ENCODE measurements around the gene LCN6.

- peak in 2 of 3 experiments; percentile 31 to 53 for TF ChIP-seq CTCF (IDR thresholded peaks at IDR 0.05)
- no peak for TF ChIP-seq POLR2A (IDR thresholded peaks at IDR 0.05)
Observed at GRCh38 chr9:136694163-136694871, 54.0 kb downstream of the LCN6 start.

All from testis (tissue), 2 donors.